GM10248 (cell line): Measurements from ENCODE around the gene VOPP1.

ENCODE experiments used
- CTCF ChIA-PET: fragments of 300-600 bp; sonication (Branson Sonifier 250); formaldehyde crosslinking; extraction: SDS; loops from one replicate; lab custom pipeline; 2021; ENCODE audit warnings: antibody characterized with exemption; lab: Yijun Ruan, JAX
- POLR2A ChIA-PET: fragments of 350-650 bp; sonication (Branson Sonifier 250); formaldehyde crosslinking; extraction: SDS; loops from one replicate; lab custom pipeline; 2020; ENCODE audit warnings: antibody characterized with exemption; lab: Yijun Ruan, JAX
- DNase-seq: peaks from one replicate; pipeline ENCODE4 v3.0.0; 2012; ENCODE audit errors: extremely low spot score
- TF ChIP-seq, protein P1 (sequence below): IDR thresholded peaks from 2 replicates; pipeline ENCODE4 v1.5.1; 2012; ENCODE audit warnings: mild to moderate bottlenecking, low read depth; ENCODE audit errors: extremely low read depth, missing control alignments, control extremely low read depth

Gene VOPP1

DNA sequence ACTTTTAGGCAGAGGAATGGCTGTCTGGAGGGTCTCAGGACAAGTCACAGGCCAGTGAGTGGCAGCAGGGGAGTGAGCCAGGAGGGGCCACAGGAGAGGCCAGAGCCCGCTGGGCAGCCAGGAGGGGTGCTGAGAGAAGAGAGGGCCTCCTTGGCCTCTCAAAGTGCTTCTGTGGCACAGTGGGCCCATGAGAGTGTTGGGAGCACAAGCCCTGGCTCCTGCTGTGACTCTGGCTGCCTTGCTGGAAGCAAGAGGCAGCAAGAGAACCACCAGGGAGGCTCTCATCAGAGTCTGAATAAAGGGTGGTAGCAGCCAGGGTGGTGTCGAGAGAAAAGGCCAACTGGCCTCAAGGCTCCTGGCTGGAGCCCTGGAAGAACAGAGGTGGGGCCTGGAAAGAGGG lies 91.1 kb downstream of the VOPP1 start:
- TF ChIP-seq, protein P1, sequence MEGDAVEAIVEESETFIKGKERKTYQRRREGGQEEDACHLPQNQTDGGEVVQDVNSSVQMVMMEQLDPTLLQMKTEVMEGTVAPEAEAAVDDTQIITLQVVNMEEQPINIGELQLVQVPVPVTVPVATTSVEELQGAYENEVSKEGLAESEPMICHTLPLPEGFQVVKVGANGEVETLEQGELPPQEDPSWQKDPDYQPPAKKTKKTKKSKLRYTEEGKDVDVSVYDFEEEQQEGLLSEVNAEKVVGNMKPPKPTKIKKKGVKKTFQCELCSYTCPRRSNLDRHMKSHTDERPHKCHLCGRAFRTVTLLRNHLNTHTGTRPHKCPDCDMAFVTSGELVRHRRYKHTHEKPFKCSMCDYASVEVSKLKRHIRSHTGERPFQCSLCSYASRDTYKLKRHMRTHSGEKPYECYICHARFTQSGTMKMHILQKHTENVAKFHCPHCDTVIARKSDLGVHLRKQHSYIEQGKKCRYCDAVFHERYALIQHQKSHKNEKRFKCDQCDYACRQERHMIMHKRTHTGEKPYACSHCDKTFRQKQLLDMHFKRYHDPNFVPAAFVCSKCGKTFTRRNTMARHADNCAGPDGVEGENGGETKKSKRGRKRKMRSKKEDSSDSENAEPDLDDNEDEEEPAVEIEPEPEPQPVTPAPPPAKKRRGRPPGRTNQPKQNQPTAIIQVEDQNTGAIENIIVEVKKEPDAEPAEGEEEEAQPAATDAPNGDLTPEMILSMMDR, result no peak
- POLR2A ChIA-PET, result no interaction called here
- DNase-seq, result no peak
- CTCF ChIA-PET, result interaction anchor here (1.0 kb wide), 1 partner anchor 65 kb away, joined by 3 read pairs; no protein-coding TSS in a partner anchor

DNA sequence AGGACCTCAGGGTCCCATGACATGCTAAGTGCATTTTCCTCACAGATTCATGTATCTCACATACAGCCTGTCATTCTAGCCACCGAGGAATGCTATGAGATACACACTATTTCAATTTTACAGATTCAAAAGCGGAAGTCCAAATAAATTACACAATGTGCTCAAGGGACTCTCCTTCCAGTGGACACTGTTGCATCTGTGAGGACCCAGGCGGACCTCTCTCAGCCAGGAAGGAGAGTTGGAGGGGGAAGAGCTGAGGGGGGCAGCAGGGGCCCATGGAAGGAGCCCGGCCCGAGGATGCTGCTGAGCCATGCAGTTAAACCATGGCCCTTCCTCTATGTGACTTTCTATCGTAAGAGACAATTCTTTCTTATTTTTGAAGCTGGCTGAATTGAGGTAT lies 93.6 kb downstream of the VOPP1 start:
- TF ChIP-seq, protein P1, result no peak
- ChIA-PET CTCF (interaction anchor here (0.9 to 2.3 kb wide), 3 partner anchors 10 to 114 kb away, joined by 4 to 6 read pairs (median 5); no protein-coding TSS in a partner anchor), POLR2A (no interaction called here)
- DNase-seq, result no peak

DNA sequence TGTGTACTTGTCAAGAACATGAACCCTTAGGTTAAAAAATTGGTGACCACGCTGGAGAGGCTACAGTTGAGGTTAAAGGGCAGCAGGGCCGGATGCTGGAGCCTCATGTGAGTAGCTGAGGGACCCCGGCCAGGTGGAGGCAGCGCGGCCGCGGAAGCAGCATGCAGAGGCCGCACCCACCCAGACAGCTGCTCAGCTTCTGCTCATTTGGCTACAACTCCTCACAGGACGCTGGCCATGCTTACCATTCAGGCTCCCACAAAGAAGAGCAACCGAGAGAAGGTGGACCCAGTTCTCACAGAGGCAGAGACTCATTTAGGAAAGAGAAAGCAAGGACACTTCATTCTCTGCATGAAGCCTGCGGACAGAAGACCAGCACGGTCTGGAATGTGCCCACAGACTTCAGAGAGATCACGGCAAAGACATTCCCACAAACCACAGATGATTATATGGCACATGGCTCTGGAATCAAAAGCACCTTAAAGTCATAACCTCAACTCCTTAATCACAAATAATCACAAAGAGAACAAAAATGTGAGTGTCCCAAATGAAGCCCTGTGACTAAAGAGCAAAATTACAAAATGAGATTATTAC lies 94.4 kb downstream of the VOPP1 start:
- CTCF ChIA-PET, result no interaction called here

DNA sequence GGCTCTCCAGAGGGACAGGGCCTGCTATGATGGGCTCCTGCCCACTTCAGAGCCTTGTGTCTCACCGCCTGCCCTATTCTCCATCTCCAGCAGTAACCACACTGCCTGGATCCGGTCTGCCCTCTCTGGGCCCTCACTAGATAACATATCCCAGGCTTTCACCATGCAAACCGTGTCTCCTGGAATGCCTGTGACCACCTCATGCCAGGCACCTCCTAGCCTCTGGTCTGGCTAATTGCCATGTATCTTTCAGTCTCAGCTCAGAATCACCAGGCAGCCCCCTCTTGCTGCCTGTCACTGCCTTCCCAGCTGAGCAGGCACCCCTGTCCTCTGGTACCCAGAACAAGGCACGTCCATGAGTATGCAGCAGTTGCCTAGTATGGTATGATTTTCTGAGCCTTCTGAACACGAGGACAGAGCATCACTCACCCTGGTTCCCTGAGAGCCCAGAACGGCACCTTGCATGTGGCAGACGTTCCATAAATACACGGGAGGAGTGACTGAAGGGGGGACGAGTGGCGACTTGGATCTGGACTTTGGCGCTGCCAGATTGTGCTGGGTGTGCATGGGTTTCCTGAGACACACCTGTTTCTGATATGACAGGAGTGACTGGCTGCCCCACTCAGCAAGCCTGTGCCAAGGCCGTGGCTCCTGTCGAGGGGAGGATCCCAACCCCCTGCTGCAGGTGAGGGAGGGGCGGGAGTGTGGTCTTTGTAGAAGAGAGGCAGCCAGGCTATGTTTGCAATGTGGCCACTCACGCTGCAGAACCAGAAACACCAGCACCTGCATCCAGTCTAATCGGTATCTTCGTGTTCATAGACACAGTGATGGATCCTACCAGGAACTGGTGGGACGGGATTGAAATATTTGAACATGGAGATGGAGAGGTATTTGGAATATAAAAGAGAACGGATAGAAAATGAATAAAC lies 95.2 kb downstream of the VOPP1 start:
- TF ChIP-seq, protein P1, result no peak
- CTCF ChIA-PET, result no interaction called here
- POLR2A ChIA-PET, result no interaction called here
- no peak for DNase-seq

More for the DNA sequence above, 94.4 kb downstream of the VOPP1 start:
- DNase-seq, result no peak
- POLR2A ChIA-PET, result no interaction called here
- TF ChIP-seq, protein P1, result no peak

DNA sequence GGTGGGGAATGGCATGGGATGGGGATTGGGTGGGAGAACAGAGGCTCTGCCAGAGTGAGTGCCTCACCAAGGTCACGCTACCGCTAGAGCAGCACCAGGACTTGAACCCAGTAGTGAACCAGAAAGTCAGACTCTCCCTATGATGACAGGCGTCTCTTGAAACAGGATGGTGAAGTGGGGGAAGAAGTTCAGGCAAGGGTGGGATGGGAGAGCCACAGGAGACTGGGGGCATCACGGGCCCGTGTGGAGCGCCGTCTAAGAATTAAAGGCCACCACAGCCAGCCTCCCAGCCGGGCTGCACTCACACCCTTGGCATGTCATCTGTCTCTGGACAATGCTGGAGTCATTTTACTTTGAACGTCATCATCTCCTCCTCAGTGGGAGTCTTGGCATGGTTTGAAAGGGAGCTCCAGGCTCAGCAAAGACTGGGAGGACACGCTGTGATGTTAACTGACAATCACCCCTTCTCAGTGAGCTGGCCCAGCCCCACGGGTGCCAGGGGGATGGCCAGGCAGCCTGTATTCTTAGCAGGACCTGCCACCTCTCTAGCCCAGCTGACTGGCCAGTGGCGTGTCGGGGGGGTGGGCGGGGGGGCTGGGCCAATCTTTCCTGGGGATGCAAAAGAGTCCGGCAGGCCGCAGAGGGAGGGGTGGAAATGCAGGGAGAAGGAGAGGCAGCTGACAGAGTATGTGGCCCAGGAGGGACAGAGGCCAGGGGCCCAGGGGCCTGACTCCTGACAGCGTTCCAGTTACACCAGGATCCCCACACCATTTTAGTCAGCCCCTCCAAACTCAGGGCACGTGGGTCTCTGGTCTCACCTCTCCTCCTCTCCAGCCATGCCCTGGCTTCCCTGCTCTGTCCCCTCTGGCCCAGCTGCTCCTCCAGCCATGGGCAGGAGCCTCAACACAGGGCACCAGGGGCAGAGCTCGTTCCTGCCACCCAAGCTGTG lies 96.2 kb downstream of the VOPP1 start:
- no peak for DNase-seq
- CTCF ChIA-PET, result no interaction called here
- TF ChIP-seq, protein P1, result no peak

More for the DNA sequence above, 96.2 kb downstream of the VOPP1 start:
- POLR2A ChIA-PET, result no interaction called here
